Esophagus squamous epithelium (tissue), 5 donors: ENCODE results near the gene SLC6A13. TPM values are rescaled to one million over a fixed set of nuclear protein-coding genes. Genes with fewer than 3 reads are reported as not detected.

Source experiments
- DNase-seq: peaks from one replicate; lab custom pipeline; 2025; lab: John Stamatoyannopoulos, UW
- H3K27ac ChIP-seq, 4 donors: fragments of 200-600 bp; sonication (generic); one replicate each; pipeline ENCODE4 v1.5.1; 2016 to 2019; ENCODE audit warnings: mild to moderate bottlenecking in 1 of 4
- H3K27me3 ChIP-seq, 4 donors: fragments of 200-600 bp; sonication (generic); 1 replicate in 3 of 4; 2 replicates in 1 of 4; pipeline versions ENCODE4 v1.5.1 to v1.6.0; 2017 to 2021; ENCODE audit warnings: antibody characterized with exemption in 1 of 4
- H3K36me3 ChIP-seq, 3 donors: fragments of 200-600 bp; sonication (generic); one replicate each; pipeline ENCODE4 v1.5.1; 2016 to 2019
- H3K4me1 ChIP-seq, 3 donors: fragments of 200-600 bp; sonication (generic); one replicate each; pipeline ENCODE4 v1.5.1; 2017 to 2019
- H3K4me3 ChIP-seq, 4 donors: fragments of 200-600 bp; sonication (generic); 1 replicate in 3 of 4; 2 replicates in 1 of 4; pipeline ENCODE4 v1.5.1; 2016 to 2019; ENCODE audit warnings: mild to moderate bottlenecking in 2 of 4, moderate library complexity in 1 of 4
- H3K9me3 ChIP-seq, 3 donors: fragments of 200-600 bp; sonication (generic); one replicate each; pipeline ENCODE4 v1.5.1; 2016 to 2019
- CTCF ChIP-seq, 6 experiments: fragments of 450-650 bp in 4 of 6; fragments of 200-600 bp in 2 of 6; sonication (generic) in 2 of 6; IDR thresholded peaks; one replicate each; pipeline ENCODE4 v1.5.1; 2016 to 2019; ENCODE audit warnings: antibody characterized with exemption in 6 of 6, mild to moderate bottlenecking in 4 of 6, moderate library complexity in 4 of 6
- POLR2A ChIP-seq, 4 donors: fragments of 450-650 bp; IDR thresholded peaks; one replicate each; pipeline ENCODE4 v1.6.1; 2017; ENCODE audit warnings: antibody characterized with exemption in 4 of 4, mild to moderate bottlenecking in 4 of 4, moderate library complexity in 3 of 4
- WGBS, 2 donors: methylation state at CpG; one replicate each; pipeline ENCODE4 v1.1.5; 2018; 5-methylcytosine and 5-hydroxymethylcytosine counted together
- intact Hi-C: fragments of 100-400 bp; cut with DNase I; formaldehyde crosslinking; loops from one replicate; pipeline ENCODE4 v1.15.0; 2022
- total RNA-seq, 4 donors: library from RNA; depleted of rRNA; stranded (reverse); fragments of >200 nt; gene quantifications; one replicate each; pipeline ENCODE4 v1.1.0, GENCODE V29; 2016
- donor health status: DM: yes; HTN: yes; CAD: no.

The SLC6A13 gene
- total RNA-seq, 4 donors from 2014 or later: not detected

GRCh38 chr12:230925-231671 lies 31.5 kb downstream of the SLC6A13 start:
- Histone ChIP-seq H3K36me3 (no peaks in the 10 kb centered on the region), H3K27me3 (peaks cover 0 to 53% (median 0%) of the 10 kb centered on the region in 4 donors), H3K27ac (no peak overlapping the region), H3K9me3 (peaks cover 0 to 16% (median 4%) of the 10 kb centered on the region in 3 donors), H3K4me1 (no peaks in the 10 kb centered on the region), H3K4me3 (no peak overlapping the region)
- no peak for TF ChIP-seq POLR2A (IDR thresholded peaks at IDR 0.05)
- no peak for TF ChIP-seq CTCF (IDR thresholded peaks at IDR 0.05)
- WGBS, 2 donors: 49 to 65% methylated on average over 8 of the region's 14 CpGs
- intact Hi-C loops: no loop called here
- DNase-seq: no peak

- DNase-seq: no peak
- H3K36me3 ChIP-seq: no peaks in the 10 kb centered on the region
- peaks cover 0 to under 1% (median 0%) of the 10 kb centered on the region in 3 donors for H3K9me3 ChIP-seq
- no peaks in the 10 kb centered on the region for H3K4me1 ChIP-seq
- intact Hi-C loops: no loop called here
- H3K27me3 ChIP-seq: peaks cover 0 to 54% (median 0%) of the 10 kb centered on the region in 4 donors
- H3K4me3 ChIP-seq: no peak overlapping the region
- TF ChIP-seq CTCF (IDR thresholded peaks at IDR 0.05) (no peak), POLR2A (IDR thresholded peaks at IDR 0.05) (no peak)
- WGBS, 2 donors: 53 to 74% methylated on average over 10 to 14 of the region's 26 CpGs
- H3K27ac ChIP-seq: no peak overlapping the region
Measured at GRCh38 chr12:229441-230191, 33.0 kb downstream of the SLC6A13 start.

- Histone ChIP-seq H3K27ac (no peak overlapping the region), H3K9me3 (no peaks in the 10 kb centered on the region), H3K4me1 (no peaks in the 10 kb centered on the region), H3K36me3 (no peaks in the 10 kb centered on the region), H3K27me3 (peaks cover 0 to 54% (median 0%) of the 10 kb centered on the region in 4 donors), H3K4me3 (no peak overlapping the region)
- TF ChIP-seq CTCF (IDR thresholded peaks at IDR 0.05) (no peak), POLR2A (IDR thresholded peaks at IDR 0.05) (no peak)
- no peak for DNase-seq
- intact Hi-C loops: no loop called here
- 78 to 92% methylated on average over 2 to 3 of the region's 3 CpGs for WGBS, 2 donors
Measured at GRCh38 chr12:228846-229200, 33.8 kb downstream of the SLC6A13 start.

- TF ChIP-seq CTCF (IDR thresholded peaks at IDR 0.05): no peak
- TF ChIP-seq POLR2A (IDR thresholded peaks at IDR 0.05): no peak
- Histone ChIP-seq H3K4me3 (no peak overlapping the region), H3K36me3 (no peaks in the 10 kb centered on the region), H3K27ac (no peak overlapping the region), H3K4me1 (no peaks in the 10 kb centered on the region), H3K9me3 (no peaks in the 10 kb centered on the region), H3K27me3 (peaks cover 0 to 55% (median 0%) of the 10 kb centered on the region in 4 donors)
- no peak for DNase-seq
- WGBS, 2 donors: 69 to 73% methylated on average over 18 of the region's 18 CpGs
- intact Hi-C loops: no loop called here
Measured at GRCh38 chr12:227923-228845, 34.5 kb downstream of the SLC6A13 start.
